ENCODE measurements around the gene NRSN2.
"Not testable (repeated sequence)": the region's sequence is repeated elsewhere in the genome, so short reads cannot be mapped to it uniquely, and the experiment has no call there.

Gene NRSN2

DNA sequence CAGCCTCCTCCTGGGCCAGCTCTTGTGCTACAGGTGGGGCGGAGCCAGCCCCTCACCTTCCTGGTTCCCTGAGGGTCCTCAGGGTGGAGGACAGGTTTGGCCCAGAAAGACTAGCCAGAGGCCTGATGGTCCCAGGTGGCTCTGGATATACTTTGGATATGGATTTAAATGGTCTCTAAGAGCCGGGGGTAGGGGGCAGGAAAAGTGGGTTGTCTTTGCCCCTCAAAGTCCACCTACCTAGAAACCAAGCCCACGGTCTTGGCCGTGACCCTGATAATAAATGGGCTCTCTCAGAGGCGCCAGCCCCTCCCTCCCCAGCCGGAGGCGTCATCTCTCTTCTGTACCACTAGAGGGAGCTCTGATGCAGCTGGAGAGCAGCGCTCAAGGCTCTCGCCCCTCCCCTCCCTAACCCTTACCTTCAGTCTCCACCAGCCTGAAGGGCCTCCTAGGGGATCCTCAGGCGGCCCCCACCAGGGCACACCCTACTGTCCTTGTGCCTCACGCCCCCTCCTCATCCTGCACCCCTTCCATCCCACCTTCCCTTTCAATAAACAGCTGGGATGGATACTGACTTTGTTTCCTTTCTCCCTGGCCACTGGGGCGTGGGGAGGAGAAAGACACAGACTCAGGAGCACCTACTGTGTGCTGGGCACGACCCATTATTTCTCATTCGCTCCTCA lies 7.5 kb downstream of the NRSN2 start:
- DNase-seq = peak; percentile 88

DNA sequence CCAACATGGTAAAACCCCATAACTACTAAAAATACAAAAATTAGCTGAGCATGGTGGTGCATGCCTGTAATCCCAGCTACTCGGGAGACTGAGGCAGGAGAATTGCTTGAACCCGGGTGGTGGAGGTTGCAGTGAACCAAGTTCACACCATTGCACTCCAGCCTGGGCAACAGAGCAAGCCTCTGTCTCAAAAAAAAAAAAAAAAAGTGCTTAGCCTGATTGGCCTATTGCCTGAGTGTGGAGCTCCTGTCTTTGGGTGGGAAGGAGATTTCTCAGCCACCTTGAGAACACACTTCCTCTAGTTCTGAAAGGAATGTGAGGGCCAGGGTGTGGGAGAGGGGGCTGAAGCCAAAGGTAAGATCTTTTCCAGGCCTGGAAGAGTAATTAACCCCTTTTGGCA lies 9.2 kb downstream of the NRSN2 start:
- DNase-seq = not testable (repeated sequence)

DNA sequence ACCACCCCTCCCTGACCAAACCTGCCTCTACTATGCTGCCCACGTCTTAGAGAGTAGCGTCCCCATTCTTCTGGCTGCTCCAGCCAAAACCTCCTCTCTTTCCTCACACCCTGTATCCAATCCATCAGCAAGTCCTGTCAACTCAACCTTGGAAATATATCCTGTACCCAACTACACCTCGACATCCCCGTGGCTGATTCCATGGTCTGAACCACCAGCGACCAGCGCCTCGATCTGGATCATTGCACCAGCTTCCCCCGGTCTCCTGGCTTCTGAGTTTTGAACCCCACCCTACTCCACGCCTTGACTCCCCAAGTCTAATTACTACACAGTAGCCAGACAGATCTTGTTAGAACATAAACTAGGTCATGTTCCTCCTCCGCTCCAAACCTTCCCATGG lies 9.8 kb downstream of the NRSN2 start:
- DNase-seq = no peak

DNA sequence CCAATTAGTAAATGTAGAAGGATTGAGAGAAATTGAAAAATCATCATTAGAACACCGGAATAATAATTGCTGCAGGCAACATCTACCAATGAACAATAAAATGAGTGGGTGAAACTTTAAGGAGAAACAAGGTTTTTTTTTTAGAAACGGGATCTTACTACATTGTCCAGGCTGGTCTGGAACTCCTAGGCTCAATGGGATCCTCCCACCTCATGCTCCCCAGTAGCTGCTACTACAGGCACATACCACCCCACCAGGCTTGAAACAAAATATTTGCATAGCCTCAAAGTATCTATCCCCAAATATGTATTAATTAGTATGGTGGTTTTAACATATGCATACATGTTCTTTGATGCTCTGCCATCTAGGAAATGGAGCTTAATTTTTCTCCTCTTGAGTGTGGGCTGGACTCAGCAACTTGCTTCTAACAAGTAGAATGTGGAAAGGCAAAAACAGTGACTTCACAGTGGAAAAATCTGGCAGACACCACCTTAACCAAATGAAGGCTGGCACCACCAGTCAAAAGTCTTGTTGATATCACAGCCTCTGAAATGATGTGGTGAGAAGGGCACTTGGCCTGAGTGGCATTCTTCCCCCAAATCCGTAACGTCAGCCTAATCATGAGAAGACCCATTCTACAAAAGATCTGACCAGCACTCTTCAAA lies 12.1 kb downstream of the NRSN2 start:
- no peak for DNase-seq

DNA sequence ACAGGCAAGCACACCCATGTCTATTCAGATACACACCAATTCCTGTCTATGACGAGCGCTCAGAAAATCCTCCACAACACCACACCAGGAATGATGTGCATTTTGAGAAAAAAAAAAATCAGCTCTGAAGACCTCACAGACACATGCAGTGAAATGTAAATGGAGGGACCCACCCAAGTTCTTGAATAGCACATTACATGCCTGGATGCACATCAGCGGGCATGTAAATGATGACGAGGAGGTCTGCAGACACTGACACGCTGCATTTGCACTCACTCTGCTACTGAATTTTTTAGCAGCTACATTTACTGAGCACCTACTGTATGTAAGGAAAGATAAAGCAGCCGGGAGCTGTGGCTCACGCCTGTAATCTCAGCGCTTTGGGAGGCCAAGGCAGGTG lies 14.7 kb downstream of the NRSN2 start:
- peak; percentile 45 for DNase-seq

DNA sequence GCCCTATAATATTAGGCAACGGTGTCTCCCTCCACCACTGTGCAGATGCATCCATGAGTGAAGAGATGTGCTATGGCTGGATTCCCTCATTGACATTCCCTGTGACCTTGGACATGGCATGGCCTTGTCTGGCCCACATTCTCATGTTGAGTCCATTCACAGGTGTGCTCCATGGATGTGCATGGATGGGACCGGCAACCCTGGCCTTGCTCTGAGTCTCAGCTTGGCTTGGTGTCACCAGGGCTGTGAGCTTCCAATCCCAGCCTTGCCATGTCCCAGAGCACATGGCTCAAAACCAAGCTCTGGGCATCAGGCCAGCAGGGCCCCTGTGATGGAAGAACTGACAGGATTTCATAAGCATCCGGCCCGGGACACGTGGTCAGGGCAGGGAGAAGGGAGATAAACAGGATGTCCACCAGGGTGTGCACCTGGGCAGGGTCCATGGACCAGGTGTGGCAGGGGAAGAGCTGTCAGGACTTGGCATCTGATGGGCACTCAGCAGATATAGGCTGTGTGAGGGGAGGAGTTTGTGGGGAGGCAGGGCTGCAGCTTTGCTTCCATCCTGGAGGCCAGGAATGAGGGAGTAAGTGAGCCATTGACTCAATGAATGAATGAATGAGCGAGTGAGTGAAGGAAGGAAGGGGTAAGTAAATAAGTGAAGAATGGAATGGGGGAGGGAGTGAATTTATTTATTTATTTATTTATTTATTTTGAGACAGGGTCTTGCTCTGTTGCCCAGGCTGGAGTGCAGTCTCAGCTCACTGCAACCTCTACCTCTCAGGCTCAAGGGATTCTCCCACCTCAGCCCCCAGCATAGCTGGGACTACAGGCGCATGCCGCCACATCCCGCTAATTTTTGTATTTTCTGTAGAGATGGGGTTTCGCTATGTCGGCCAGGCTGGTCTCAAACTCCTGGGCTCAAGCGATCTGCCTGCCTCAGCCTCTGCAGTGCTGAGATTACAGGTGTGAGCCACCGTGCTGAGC lies 15.7 kb downstream of the NRSN2 start:
- peak; percentile 99 for DNase-seq

DNA sequence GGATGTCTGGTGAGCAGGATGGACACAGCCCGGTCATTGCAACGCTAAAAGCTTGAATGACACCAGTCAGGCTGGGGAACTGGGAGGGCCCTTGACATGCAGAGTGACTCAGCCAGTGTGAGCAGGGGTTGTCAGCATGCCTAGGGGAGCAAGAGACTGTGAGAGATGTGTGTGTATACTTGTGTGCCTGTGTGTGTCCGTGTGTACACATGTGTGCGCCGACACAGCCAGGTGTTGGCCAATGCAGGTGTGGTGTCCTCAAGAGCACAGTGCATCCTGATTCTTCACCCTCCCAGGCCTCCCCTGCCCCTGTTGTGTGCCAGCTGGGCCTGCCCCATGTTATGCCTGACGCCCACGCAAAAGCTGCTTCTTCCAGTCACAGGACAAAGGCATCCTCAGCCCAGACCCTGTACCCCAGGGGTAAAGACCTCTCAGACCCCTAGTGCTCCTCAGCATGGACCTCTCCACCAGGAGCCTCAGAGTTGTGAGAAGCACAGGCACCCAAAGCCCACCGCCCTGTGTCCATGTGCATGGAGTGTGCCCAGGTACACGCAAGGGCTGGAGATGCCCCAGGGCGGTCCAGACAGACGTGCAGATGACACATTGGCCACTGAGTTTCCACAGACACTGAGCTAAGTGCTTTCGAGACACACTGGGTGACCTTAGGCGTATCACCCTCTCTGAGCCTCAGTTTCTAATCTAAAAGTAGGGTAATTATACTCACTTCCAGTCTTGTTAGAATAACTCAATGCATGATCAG lies 16.6 kb downstream of the NRSN2 start:
- DNase-seq = peak; percentile 70

DNA sequence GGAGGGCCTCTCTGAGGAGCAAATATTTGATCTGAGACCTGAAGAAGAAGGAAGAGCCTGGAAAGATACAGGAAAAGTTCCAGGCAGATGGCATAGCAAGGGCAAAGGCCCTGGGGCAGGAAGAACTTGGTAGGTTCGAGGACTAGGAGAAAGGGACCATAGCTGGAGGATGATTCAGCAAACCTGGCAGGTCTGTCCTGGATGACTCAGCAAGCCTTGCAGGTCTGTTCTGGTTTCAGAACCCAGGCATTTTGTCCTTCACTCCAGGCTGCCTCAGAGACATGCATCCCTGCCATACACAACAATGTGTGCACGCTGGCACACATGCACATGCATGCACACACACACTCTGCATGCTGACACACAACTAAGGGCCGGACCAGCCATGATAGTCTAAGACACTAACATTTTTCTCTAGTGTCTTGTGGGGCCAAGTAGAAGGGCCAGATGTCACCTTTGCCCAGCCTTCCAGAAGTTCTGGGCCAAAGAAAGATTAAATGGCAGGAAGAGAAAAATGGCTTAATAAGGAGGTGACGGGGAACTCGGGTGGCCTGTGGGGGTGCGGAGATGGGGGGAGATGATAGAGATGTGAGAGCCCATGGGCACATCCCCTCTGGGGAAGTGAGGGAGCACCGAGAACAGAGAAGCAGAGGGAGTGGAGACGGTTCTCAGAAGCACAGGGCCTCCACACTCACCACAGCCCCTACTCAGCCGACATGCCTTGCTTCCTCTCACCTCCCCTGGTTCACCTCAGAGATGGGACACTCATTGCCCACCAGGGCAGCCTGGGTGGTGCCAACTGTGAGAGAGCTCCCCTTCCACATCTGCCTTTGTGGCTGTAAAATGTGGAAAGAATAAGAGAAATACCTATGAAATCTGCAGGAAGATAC lies 18.2 kb downstream of the NRSN2 start:
- peak; percentile 69 for DNase-seq

DNA sequence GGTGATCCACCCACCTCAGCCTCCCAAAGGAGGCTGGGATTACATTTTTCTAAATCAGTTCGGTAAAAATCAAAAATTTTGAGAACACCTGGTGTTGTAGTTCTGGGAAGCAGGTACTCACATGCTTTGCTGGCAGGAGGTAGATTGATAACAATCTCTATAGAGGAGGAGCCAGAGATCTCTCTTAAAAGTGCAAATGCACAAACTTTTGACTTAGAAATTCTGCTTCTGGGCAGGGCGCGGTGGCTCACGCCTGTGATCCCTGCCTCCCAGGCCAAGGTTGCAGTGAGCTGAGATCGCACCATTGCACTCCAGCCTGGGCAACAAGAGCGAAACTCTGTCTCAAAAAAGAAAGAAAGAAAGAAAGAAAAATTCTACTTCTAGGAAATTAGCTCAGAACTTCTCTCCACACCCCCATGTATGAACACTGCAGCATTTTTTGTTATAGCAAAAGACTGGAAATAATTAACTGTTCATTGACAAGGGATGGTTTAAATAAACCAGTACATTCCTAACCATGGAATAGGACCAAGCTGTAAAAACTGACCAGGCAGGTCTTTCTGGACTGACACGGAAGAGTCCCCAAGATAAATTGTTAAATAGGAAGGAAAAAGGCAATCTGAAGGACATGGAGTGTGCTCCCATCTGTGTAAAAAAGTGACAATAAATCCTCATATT lies 19.3 kb downstream of the NRSN2 start:
- peak; percentile 38 for DNase-seq

DNA sequence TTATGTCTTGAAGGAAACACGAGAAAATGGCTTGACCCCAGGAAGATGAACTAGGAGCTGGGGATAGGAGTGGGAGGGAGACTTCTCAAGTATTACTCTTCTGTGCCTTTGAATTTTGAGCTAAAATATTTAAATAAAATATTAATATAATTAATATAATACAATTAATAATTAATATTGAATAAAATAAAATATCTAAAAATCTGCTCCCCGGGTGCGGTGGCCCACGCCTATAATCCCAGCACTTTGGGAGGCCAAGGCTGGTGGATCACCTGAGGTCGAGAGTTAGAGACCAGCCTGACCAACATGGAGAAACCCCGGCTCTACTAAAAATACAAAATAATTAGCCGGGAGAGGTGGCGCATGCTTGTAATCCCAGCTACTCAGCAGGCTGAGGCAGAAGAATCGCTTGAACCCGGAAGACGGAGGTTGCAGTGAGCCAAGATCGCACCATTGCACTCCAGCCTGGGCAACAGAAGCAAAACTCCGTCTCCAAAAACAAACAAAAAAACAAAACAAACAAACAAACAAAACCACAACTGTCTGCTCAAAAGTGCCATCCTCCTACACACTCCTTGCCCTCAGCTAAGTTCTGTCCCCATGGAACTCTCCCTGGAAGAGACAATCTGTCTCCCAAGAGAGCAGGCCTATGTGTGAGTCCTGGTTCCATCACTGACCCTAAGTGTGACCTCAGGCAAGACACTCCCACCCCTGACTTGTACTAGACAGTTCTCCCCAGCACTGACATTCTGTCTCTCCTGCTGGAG lies 20.0 kb downstream of the NRSN2 start:
- DNase-seq = no peak

DNA sequence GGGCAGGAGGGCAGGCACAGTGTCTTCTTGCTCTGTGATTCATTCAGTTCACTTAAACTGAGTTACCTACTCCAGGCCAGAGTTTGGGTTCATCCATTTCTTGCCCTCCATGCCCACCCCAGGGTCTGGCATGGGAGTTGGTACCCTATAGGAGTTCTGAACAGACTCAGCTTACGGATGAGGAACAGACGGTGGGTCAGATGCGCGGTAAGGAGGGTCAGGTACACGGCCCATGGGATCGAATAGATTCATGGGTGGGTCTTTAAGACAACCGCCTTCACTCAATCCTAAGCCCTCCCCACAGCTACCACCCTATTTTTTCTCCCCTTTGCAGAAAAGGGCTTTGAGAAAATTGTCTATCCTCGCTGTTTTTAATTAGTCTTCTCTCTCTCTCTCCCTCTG lies 20.6 kb downstream of the NRSN2 start:
- DNase-seq = no peak

DNA sequence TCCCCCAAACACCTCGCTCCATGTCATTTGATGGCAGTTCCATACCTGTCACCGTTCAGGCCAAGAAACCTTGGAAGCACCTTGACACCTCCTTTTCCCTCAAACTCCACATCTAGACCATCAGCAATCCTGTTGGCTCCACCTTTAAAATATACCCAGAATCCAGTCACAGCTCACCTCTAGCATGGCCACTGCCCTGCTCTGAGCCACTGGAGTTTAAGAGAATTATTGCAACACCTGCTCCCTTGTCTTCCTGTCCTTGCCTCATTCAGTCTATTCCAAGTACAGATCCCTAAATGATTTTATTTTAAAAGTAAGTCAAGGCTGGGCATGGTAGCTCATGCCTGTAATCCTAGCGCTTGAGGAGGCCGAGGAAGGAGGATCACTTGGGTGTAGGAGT lies 22.0 kb downstream of the NRSN2 start:
- no peak for DNase-seq

DNA sequence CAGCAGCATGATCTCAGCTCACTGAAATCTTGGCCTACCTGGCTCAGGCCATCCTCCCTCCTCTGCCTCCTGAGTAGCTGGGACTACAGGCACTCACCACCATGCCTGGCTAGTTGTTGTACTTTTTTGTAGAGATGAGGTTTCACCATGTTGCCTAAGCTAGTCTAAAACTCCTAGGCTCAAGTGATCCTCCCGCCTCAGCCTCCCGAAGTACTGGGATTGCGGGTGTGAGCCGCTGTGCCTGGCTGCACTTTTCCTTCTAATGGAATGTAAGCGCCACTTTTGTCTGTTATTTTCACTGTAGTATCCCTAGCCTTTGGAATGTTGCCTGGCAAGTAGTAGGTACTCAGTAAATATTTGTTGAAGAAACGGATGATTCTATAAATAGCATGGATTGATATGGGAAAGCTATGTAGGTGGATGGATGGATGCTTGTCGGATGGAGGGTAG lies 23.3 kb downstream of the NRSN2 start:
- peak; percentile 81 for DNase-seq

DNA sequence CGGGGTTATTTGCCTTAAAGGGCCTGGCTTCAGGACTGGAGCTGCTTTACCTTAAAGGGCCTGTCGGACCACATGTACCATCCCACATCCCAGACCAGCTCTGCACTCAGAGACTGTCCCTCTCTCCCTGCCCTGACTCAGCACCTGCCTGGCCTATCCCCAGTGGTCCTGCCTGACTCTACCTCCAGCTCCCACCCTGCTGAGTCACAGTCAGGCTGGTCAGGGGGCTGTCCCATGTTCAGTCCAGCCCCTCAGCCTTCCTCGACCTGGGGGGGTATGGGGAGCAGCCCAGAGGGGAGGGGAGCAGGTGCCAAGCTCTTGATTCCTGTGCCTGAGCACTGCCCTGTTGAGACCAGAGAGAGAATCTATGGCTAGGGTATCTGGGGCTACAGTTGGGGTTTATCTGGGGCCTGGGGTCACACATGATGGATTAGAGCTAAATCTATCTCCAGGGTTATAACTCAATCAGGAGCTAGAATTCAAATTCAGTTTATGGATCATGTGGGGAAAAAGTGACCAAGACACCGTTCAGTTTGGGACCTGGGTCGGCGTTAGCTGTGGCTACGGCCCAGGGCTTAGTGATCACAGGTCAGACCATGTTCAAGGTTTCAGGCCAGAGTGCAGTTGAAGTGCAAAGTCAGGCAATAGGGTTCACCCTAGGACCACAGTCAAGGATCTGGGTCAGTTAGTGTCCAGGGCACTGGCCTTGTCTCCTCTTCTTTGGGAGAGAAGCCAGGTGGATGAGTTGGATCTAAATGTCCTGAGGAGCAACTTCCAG lies 24.3 kb downstream of the NRSN2 start:
- DNase-seq = no peak

DNA sequence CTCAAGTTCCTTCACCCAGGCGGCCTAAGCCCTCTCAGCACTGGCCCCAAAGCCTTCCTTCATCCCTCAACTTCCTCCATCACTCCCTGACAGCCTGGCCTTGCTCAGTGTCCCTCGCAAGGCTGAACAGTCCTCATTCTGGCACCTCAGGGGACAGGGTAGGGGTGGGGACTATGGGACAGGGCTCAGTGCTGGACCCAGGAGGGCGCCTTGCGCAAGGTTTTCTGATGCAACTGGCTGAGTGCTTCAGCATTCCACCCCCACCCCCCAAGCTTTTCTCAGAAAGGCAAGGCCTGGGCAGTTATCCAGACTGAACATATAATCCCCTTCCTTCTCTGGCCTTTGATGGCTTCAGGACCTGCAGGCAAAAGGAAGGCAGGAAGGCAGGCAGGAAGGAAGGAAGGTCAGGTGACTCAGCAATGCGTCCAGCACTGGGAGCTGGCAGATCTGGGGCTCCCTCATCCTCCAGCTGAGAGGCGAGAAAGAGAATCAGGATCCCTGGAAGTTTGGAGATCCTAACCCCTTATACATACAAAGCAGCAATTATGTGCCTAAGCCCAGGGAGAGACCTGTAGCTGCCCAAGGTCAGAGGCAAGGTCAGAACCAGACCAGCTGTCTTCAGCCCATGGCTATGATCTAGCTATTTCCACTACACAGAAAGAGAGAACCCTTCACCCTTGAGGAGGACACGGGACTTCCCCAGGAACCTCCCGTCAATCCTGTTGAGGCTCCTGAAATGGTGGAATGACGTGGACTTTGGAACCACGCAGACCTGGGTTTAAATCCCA lies 25.0 kb downstream of the NRSN2 start:
- peak; percentile 51 for DNase-seq

DNA sequence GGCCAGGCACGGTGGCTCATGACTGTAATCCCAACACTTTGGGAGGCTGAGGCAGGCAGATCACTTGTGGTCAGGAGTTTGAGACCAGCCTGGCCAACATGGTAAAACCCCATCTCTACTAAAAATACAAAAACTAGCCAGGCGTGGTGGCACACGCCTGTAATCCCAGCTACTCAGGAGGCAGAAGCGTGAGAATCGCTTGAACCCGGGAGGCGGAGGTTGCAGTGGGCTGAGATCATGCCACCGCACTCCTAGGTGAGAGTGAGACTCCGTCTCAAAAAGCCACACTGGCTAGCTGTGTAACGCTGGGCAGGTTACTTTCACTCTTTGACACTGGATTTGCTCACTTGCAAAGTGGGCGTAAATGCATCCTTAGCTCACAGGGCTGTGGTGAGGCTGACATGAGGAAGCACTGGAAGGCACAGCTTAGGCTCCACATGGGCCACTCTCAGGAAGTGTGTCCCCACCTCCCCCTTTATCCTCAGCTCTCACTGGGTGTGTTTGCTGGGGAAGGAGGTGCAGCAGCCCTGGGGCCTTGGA lies 25.7 kb downstream of the NRSN2 start:
- DNase-seq = not testable (repeated sequence)

DNA sequence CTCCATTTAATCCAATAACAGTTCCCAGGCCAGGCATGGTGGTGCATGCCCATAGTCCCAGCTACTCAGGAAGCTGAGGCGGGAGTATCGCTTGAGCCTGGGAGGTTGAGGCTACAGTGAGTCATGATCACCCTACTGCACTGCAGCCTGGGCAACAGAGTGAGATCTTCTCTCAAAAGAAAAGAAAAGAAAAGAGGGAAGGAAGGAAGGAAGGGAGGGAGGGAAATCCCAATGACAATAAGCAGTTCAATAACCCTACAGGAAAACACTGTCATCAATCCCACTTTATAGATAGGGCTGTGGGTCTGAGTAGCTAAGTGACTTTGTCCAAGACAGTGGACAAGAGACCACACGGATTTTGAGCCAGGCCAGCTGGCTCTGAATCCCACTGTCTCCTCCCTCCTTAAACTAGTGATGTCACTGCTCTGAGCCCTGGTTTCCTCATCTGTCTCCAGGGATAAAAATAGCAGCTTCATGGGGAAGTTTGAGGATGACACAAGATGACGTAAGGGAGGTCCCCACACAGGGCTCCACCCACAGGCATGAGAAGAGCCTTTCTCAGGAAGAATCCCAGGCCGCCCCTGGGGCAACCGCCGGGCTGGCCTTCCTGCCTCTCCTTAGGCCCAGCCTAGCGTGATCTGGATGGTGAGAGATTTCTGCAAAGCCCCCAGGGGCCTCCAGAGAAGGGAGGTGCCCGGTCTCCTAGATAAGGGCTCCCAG lies 26.4 kb downstream of the NRSN2 start:
- DNase-seq = peak; percentile 38
